GM12878 (cell line): Measurements from ENCODE around the gene STXBP5. TPM values are rescaled to one million over a fixed set of nuclear protein-coding genes. Genes with fewer than 3 reads are reported as not detected.

Experiments
- ATAC-seq: fragments of 200-7000 bp; cut with Tn5 transposase; 3 replicates; pipeline ENCODE4 v1.9.1; 2020; ENCODE audit warnings: mild to moderate bottlenecking, moderate library complexity
- BruUV-seq: library from RNA; stranded (reverse); fragments of 400-500 nt; replicated peaks from 2 replicates; lab custom pipeline; 2021; lab: Mats Ljungman, UMichigan
- CTCF ChIA-PET: fragments of 300-600 bp; sonication (Branson Sonifier 250); formaldehyde crosslinking; extraction: SDS; loops from one replicate; lab custom pipeline; 2021; ENCODE audit warnings: inconsistent platforms; lab: Yijun Ruan, JAX
- POLR2A ChIA-PET: fragments of 350-600 bp; formaldehyde crosslinking; extraction: SDS; loops from one replicate; lab custom pipeline; 2021; ENCODE audit warnings: inconsistent platforms; lab: Charles Lee
- RAD21 ChIA-PET: fragments of 300-600 bp; sonication (Branson Sonifier 250); formaldehyde crosslinking; loops from one replicate; lab custom pipeline; 2023; ENCODE audit warnings: antibody characterized with exemption; ENCODE audit not compliant: unreplicated experiment; lab: Charles Lee
- SMC1A ChIA-PET: fragments of 300-600 bp; sonication (Branson Sonifier 250); formaldehyde crosslinking; loops from one replicate; lab custom pipeline; 2023; ENCODE audit not compliant: unreplicated experiment, uncharacterized antibody; lab: Charles Lee
- DNase-seq: peaks from one replicate; pipeline ENCODE4 v3.0.0-alpha.2; 2011; ENCODE audit warnings: low read depth, low spot score
- FAIRE-seq: peaks from 3 replicates; lab custom pipeline; 2011; peaks lifted over from hg19 to GRCh38; lab: Jason Lieb, UNC
- H2AFZ ChIP-seq: 2 replicates; pipeline ENCODE4 v1.6.0; 2011; ENCODE audit warnings: low read depth, low read length, control low read depth; ENCODE audit not compliant: control insufficient read depth
- H3K27ac ChIP-seq: 2 replicates; pipeline ENCODE4 v1.5.1; 2011; ENCODE audit warnings: control low read depth; ENCODE audit not compliant: control insufficient read depth, insufficient read depth
- H3K27me3 ChIP-seq, 2 experiments: replicated peaks in 1 of 2; 2 replicates each; pipeline versions ENCODE4 v1.6.0 to v1.6.1; 2011; ENCODE audit warnings: low read length in 1 of 2; ENCODE audit not compliant: control insufficient read depth in 2 of 2, insufficient read depth in 2 of 2
- H3K36me3 ChIP-seq, 2 experiments: 2 replicates each; pipeline ENCODE4 v1.5.1; 2011; ENCODE audit warnings: low read length in 1 of 2; ENCODE audit not compliant: control insufficient read depth in 2 of 2, insufficient read depth in 2 of 2
- H3K4me1 ChIP-seq: 2 replicates; pipeline ENCODE4 v1.6.1; 2011; ENCODE audit warnings: mild to moderate bottlenecking, low read length, moderate library complexity, mixed read lengths; ENCODE audit not compliant: control insufficient read depth, insufficient read depth
- H3K4me2 ChIP-seq: 2 replicates; pipeline ENCODE4 v1.6.0; 2011; ENCODE audit warnings: control low read depth; ENCODE audit not compliant: control insufficient read depth, insufficient read depth
- H3K4me3 ChIP-seq: fragments of 200-600 bp; sonication (generic); 2 replicates; pipeline ENCODE4 v1.5.1; 2016
- H3K79me2 ChIP-seq: 2 replicates; pipeline ENCODE4 v1.6.0; 2011; ENCODE audit warnings: low read length; ENCODE audit not compliant: control insufficient read depth, insufficient read depth
- H3K9ac ChIP-seq: 2 replicates; pipeline ENCODE4 v1.8.0; 2011; ENCODE audit warnings: low read length, control low read depth, mixed read lengths; ENCODE audit not compliant: control insufficient read depth, insufficient read depth
- H3K9me3 ChIP-seq: replicated peaks from 3 replicates; pipeline ENCODE4 v1.5.1; 2011; ENCODE audit warnings: mild to moderate bottlenecking, low read length; ENCODE audit not compliant: control insufficient read depth, insufficient read depth
- H4K20me1 ChIP-seq: 2 replicates; pipeline ENCODE4 v1.6.0; 2011; ENCODE audit not compliant: control insufficient read depth, insufficient read depth
- BHLHE40 ChIP-seq, 2 experiments: fragments of 450-650 bp in 1 of 2; IDR thresholded peaks; 2 replicates each; pipeline ENCODE4 v1.6.1; 2011 to 2017; ENCODE audit warnings: low read depth in 2 of 2, borderline replicate concordance in 1 of 2, improper control_type of control experiment in 1 of 2, low read length in 1 of 2, mild to moderate bottlenecking in 1 of 2
- CHD4 ChIP-seq: fragments of 200-600 bp; sonication (generic); IDR thresholded peaks from 2 replicates; pipeline ENCODE4 v1.6.1; 2016; ENCODE audit warnings: mild to moderate bottlenecking
- EGR1 ChIP-seq, 2 experiments: IDR thresholded peaks; 1 replicate in 1 of 2; 2 replicates in 1 of 2; pipeline ENCODE4 v1.6.1; 2011 to 2012; ENCODE audit warnings: low read depth in 2 of 2, low read length in 2 of 2, borderline replicate concordance in 1 of 2, mild to moderate bottlenecking in 1 of 2, moderate library complexity in 1 of 2
- ESRRA ChIP-seq: IDR thresholded peaks from 2 replicates; pipeline ENCODE4 v1.6.1; 2012; ENCODE audit warnings: mild to moderate bottlenecking, low read length, improper control_type of control experiment
- ETV6 ChIP-seq, 2 experiments: fragments of 450-650 bp in 1 of 2; IDR thresholded peaks in 1 of 2; conservative IDR thresholded peaks in 1 of 2; 2 replicates each; pipeline ENCODE4 v1.6.1; 2014; ENCODE audit warnings: antibody characterized with exemption in 1 of 2, borderline replicate concordance in 1 of 2, low read depth in 1 of 2, mild to moderate bottlenecking in 1 of 2, moderate library complexity in 1 of 2
- IKZF1 ChIP-seq: fragments of 450-650 bp; conservative IDR thresholded peaks from 2 replicates; pipeline ENCODE4 v1.6.1; 2017; ENCODE audit warnings: antibody characterized with exemption, mild to moderate bottlenecking
- KAT2A ChIP-seq: conservative IDR thresholded peaks from 2 replicates; pipeline ENCODE4 v1.6.1; 2011; ENCODE audit warnings: low read depth, low read length; ENCODE audit not compliant: control insufficient read depth
- LARP7 ChIP-seq: fragments of 450-650 bp; IDR thresholded peaks from 2 replicates; pipeline ENCODE4 v1.6.1; 2017; ENCODE audit warnings: mild to moderate bottlenecking
- MEF2B ChIP-seq: fragments of 450-650 bp; IDR thresholded peaks from 2 replicates; pipeline ENCODE4 v1.6.1; 2018; ENCODE audit warnings: mild to moderate bottlenecking, moderate library complexity; ENCODE audit not compliant: partially characterized antibody, poor library complexity, severe bottlenecking
- MYC ChIP-seq: IDR thresholded peaks from 2 replicates; pipeline ENCODE4 v1.6.1; 2011; ENCODE audit warnings: mild to moderate bottlenecking, low read length, moderate library complexity, inconsistent platforms; ENCODE audit not compliant: insufficient read depth, insufficient replicate concordance, insufficient read length, severe bottlenecking
- NFIC ChIP-seq: IDR thresholded peaks from 2 replicates; pipeline ENCODE4 v1.6.1; 2012; ENCODE audit warnings: low read depth, mild to moderate bottlenecking, inconsistent platforms, low read length, moderate library complexity
- RELA ChIP-seq: fragments of 450-650 bp; IDR thresholded peaks from 2 replicates; pipeline ENCODE4 v1.8.0; 2014; ENCODE audit warnings: borderline replicate concordance; ENCODE audit not compliant: partially characterized antibody
- SIX5 ChIP-seq: IDR thresholded peaks from 2 replicates; pipeline ENCODE4 v1.6.1; 2011; ENCODE audit warnings: mild to moderate bottlenecking, low read depth, low read length, moderate library complexity; ENCODE audit not compliant: severe bottlenecking
- SRF ChIP-seq, 2 experiments: IDR thresholded peaks; 2 replicates each; pipeline ENCODE4 v1.6.1; 2011; ENCODE audit warnings: low read depth in 2 of 2, low read length in 2 of 2, mild to moderate bottlenecking in 1 of 2, moderate library complexity in 1 of 2
- YBX1 ChIP-seq: fragments of 450-650 bp; IDR thresholded peaks from 2 replicates; pipeline ENCODE4 v1.6.1; 2016; ENCODE audit warnings: antibody characterized with exemption
- ZNF622 ChIP-seq: fragments of 450-650 bp; IDR thresholded peaks from 2 replicates; pipeline ENCODE4 v1.6.1; 2017; ENCODE audit warnings: mild to moderate bottlenecking, inconsistent platforms
- WGBS: methylation state at CpG from one replicate; pipeline ENCODE4 v1.1.6; 2016; ENCODE audit warnings: low lambda C conversion rate; ENCODE audit not compliant: insufficient replicate concordance, insufficient coverage; ENCODE audit errors: missing lambda C conversion rate; 5-methylcytosine and 5-hydroxymethylcytosine counted together
- in situ Hi-C: fragments of 300-500 bp; cut with MboI; formaldehyde crosslinking; loops from 9 replicates; pipeline ENCODE4 v1.14.3; 2018; ENCODE audit warnings: mixed read lengths
- intact Hi-C: fragments of 100-400 bp; cut with micrococcal nuclease; formaldehyde crosslinking; loops from one replicate; pipeline ENCODE4 v1.14.2; 2022; ENCODE audit not compliant: unreplicated experiment
- polyA plus RNA-seq, 11 experiments: library from polyadenylated mRNA; depleted of rRNA in 4 of 11; unstranded in 6 of 11; stranded (reverse) in 5 of 11; fragments of >200 nt; fragmentation: Nextera tagmentation in 4 of 11; fragmentation: Illumina TruSeq in 1 of 11; extraction: Ambion mirVana in 4 of 11; extraction: Trizol in 1 of 11; gene quantifications; 1 replicate in 1 of 11; 2 replicates in 10 of 11; pipeline versions ENCODE4 v1.2.1 to v1.2.3, GENCODE V29; 2011 to 2016; ENCODE audit warnings: inconsistent platforms in 2 of 11, missing spikeins in 2 of 11, low read depth in 1 of 11
- total RNA-seq, 4 experiments: library from RNA; depleted of rRNA in 3 of 4; stranded (reverse); fragments of >200 nt in 3 of 4; fragmentation: Illumina TruSeq in 1 of 4; extraction: Trizol in 1 of 4; gene quantifications; 2 replicates each; pipeline versions ENCODE4 v1.2.1 to v1.2.3, GENCODE V29; 2013 to 2021
- TF ChIP-seq, protein P1 (sequence below): fragments of 450-650 bp; conservative IDR thresholded peaks from 2 replicates; pipeline ENCODE4 v1.6.1; 2017; ENCODE audit warnings: mild to moderate bottlenecking, moderate library complexity

The STXBP5 gene
- total and polyA plus RNA-seq, 10 of the 15 experiments (the other 5 are each of a cell fraction or from before 2014, with no cell fraction given), result 1.4 to 13.2 (median 8.4) TPM

DNA sequence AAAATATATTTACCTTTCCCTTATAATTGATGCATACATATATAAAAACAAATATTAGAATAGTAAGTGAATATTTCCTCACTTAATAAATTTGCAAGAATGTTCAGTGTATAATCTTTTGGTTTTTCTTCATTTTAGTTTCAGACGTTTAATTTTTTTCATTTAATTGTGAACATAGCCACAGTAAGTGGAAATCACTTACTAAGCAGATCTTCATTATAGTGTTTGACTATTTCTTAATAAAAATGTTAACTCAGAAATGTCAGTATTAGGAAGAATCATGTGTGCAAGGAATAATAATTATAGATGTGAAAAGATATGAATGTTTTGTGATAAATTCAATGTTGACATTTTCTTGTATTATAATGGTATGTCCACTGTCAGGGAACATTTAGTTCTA lies 27.4 kb downstream of the STXBP5 start:
- no peaks in the 10 kb centered on the region for H3K9me3 ChIP-seq

More for the DNA sequence above, 27.4 kb downstream of the STXBP5 start:
- H3K79me2 ChIP-seq, result no peaks in the 10 kb centered on the region
- TF ChIP-seq MEF2B, result no peak
- TF ChIP-seq ETV6 (conservative IDR thresholded peaks at IDR 0.05 in 1 of 2, IDR thresholded peaks at IDR 0.05 in 1 of 2; ENCODE audit: borderline replicate concordance in 1 of 2, low read depth in 1 of 2), result no peak
- TF ChIP-seq SRF (IDR thresholded peaks at IDR 0.05; ENCODE audit: low read depth in 2 of 2, low read length in 2 of 2), result no peak
- TF ChIP-seq, protein P1, sequence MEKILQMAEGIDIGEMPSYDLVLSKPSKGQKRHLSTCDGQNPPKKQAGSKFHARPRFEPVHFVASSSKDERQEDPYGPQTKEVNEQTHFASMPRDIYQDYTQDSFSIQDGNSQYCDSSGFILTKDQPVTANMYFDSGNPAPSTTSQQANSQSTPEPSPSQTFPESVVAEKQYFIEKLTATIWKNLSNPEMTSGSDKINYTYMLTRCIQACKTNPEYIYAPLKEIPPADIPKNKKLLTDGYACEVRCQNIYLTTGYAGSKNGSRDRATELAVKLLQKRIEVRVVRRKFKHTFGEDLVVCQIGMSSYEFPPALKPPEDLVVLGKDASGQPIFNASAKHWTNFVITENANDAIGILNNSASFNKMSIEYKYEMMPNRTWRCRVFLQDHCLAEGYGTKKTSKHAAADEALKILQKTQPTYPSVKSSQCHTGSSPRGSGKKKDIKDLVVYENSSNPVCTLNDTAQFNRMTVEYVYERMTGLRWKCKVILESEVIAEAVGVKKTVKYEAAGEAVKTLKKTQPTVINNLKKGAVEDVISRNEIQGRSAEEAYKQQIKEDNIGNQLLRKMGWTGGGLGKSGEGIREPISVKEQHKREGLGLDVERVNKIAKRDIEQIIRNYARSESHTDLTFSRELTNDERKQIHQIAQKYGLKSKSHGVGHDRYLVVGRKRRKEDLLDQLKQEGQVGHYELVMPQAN, result no peak
- TF ChIP-seq MYC, result no peak
- TF ChIP-seq SIX5, result no peak
- TF ChIP-seq YBX1, result no peak
- no peak for TF ChIP-seq ESRRA
- no peak for TF ChIP-seq BHLHE40 (IDR thresholded peaks at IDR 0.05; ENCODE audit: borderline replicate concordance in 1 of 2, low read depth in 2 of 2, low read length in 1 of 2)
- no peak for TF ChIP-seq NFIC
- no peak for TF ChIP-seq RELA
- TF ChIP-seq ZNF622, result no peak
- TF ChIP-seq EGR1 (IDR thresholded peaks at IDR 0.05; ENCODE audit: borderline replicate concordance in 1 of 2, low read depth in 2 of 2, low read length in 2 of 2), result no peak
- no peak for TF ChIP-seq KAT2A
- TF ChIP-seq CHD4, result no peak
- no peak for TF ChIP-seq IKZF1
- no peak for TF ChIP-seq LARP7
- no peaks in the 10 kb centered on the region for H3K4me1 ChIP-seq
- H3K4me2 ChIP-seq, result no peak overlapping the region
- WGBS, result 100% methylated on average over 1 of the region's 1 CpG
- FAIRE-seq (no peak), ATAC-seq (no peak), DNase-seq (no peak)
- no peak overlapping the region for H3K4me3 ChIP-seq
- no peak overlapping the region for H2AFZ ChIP-seq
- no peaks in the 10 kb centered on the region for H4K20me1 ChIP-seq
- intact Hi-C loops (no loop called here), in situ Hi-C loops (no loop called here)
- H3K27me3 ChIP-seq, result no peaks in the 10 kb centered on the region
- H3K27ac ChIP-seq, result no peak overlapping the region
- ChIA-PET SMC1A (interaction anchor here (2.1 kb wide), 1 partner anchor 10 kb away, joined by 6 read pairs; no protein-coding TSS in a partner anchor), RAD21 (interaction anchor here (1.5 kb wide), 1 partner anchor 10 kb away, joined by 4 read pairs; no protein-coding TSS in a partner anchor), CTCF (no interaction called here), POLR2A (interaction anchor here (0.6 kb wide), 1 partner anchor 1992 kb away, joined by 3 read pairs; no protein-coding TSS in a partner anchor)
- H3K36me3 ChIP-seq, result peaks cover 0 to 2% of the 10 kb centered on the region in 2 experiments; a peak in 1 of 4 replicates
- BruUV-seq, result no TSS peak
- no peak overlapping the region for H3K9ac ChIP-seq
